COR-L47 (cell line): ENCODE data around the gene EVA1A.

Source experiments
- DNase-seq: peaks from one replicate; lab custom pipeline; 2025; lab: John Stamatoyannopoulos, UW

Gene EVA1A

GRCh38 chr2:75562513-75562864 lies 1.8 kb upstream of the EVA1A start:
- no peak for DNase-seq

- no peak for DNase-seq
Observed at GRCh38 chr2:75561566-75562512, 1.1 kb upstream of the EVA1A start.

- no peak for DNase-seq
Observed at GRCh38 chr2:75560022-75560767, 544 bp downstream of the EVA1A start.

- no peak for DNase-seq
Observed at GRCh38 chr2:75559680-75560021, 1.1 kb downstream of the EVA1A start.

- no peak for DNase-seq
Observed at GRCh38 chr2:75558786-75559679, 1.7 kb downstream of the EVA1A start.

GRCh38 chr2:75558136-75558535 lies 2.6 kb downstream of the EVA1A start:
- no peak for DNase-seq

- DNase-seq, result no peak
Observed at GRCh38 chr2:75557474-75558133, 3.1 kb downstream of the EVA1A start.

- DNase-seq, result no peak
Observed at GRCh38 chr2:75556679-75557366, 3.9 kb downstream of the EVA1A start.

GRCh38 chr2:75555701-75556100 lies 5.0 kb downstream of the EVA1A start:
- no peak for DNase-seq

GRCh38 chr2:75553935-75554531 lies 6.7 kb downstream of the EVA1A start:
- DNase-seq, result no peak

GRCh38 chr2:75552222-75552621 lies 8.5 kb downstream of the EVA1A start:
- DNase-seq, result no peak

GRCh38 chr2:75551434-75551833 lies 9.3 kb downstream of the EVA1A start:
- DNase-seq, result no peak

- no peak for DNase-seq
Observed at GRCh38 chr2:75549401-75550253, 11.1 kb downstream of the EVA1A start.

GRCh38 chr2:75548036-75548573 lies 12.6 kb downstream of the EVA1A start:
- DNase-seq, result peak; percentile 33

GRCh38 chr2:75547345-75548035 lies 13.2 kb downstream of the EVA1A start:
- no peak for DNase-seq

- DNase-seq, result no peak
Observed at GRCh38 chr2:75545922-75546321, 14.8 kb downstream of the EVA1A start.

- DNase-seq, result no peak
Observed at GRCh38 chr2:75545387-75545786, 15.4 kb downstream of the EVA1A start.

GRCh38 chr2:75543446-75543845 lies 17.3 kb downstream of the EVA1A start:
- no peak for DNase-seq

GRCh38 chr2:75541430-75541829 lies 19.3 kb downstream of the EVA1A start:
- DNase-seq, result no peak
